NCI-H2029 (cell line): ENCODE measurements around the gene SPAG7.

Experiments
- DNase-seq: peaks from one replicate; lab custom pipeline; 2025; lab: John Stamatoyannopoulos, UW

SPAG7 gene

GRCh38 chr17:4974115-4974670 lies 6.6 kb upstream of the SPAG7 start:
- DNase-seq = no peak

GRCh38 chr17:4973256-4974114 lies 5.9 kb upstream of the SPAG7 start:
- DNase-seq = no peak

GRCh38 chr17:4972752-4973151 lies 5.1 kb upstream of the SPAG7 start:
- DNase-seq = no peak

GRCh38 chr17:4972322-4972721 lies 4.7 kb upstream of the SPAG7 start:
- DNase-seq = no peak

- DNase-seq = no peak
Observed at GRCh38 chr17:4971826-4972225, 4.2 kb upstream of the SPAG7 start.

GRCh38 chr17:4970273-4970672 lies 2.7 kb upstream of the SPAG7 start:
- no peak for DNase-seq

- DNase-seq = no peak
Observed at GRCh38 chr17:4969551-4970173, 2.0 kb upstream of the SPAG7 start.

GRCh38 chr17:4969047-4969550 lies 1.5 kb upstream of the SPAG7 start:
- no peak for DNase-seq

- no peak for DNase-seq
Observed at GRCh38 chr17:4968486-4969046, 949 bp upstream of the SPAG7 start.

- peak; percentile 90 for DNase-seq
Observed at GRCh38 chr17:4966844-4967538, 626 bp downstream of the SPAG7 start.

- no peak for DNase-seq
Observed at GRCh38 chr17:4965311-4965986, 2.2 kb downstream of the SPAG7 start.

GRCh38 chr17:4960279-4960922 lies 7.2 kb downstream of the SPAG7 start:
- no peak for DNase-seq

GRCh38 chr17:4959261-4959965 lies 8.2 kb downstream of the SPAG7 start:
- DNase-seq = no peak

GRCh38 chr17:4958102-4958501 lies 9.5 kb downstream of the SPAG7 start:
- DNase-seq = no peak

- DNase-seq = no peak
Observed at GRCh38 chr17:4956493-4957061, 11.0 kb downstream of the SPAG7 start.

GRCh38 chr17:4955091-4955490 lies 12.5 kb downstream of the SPAG7 start:
- no peak for DNase-seq

- no peak for DNase-seq
Observed at GRCh38 chr17:4953451-4953961, 14.1 kb downstream of the SPAG7 start.

GRCh38 chr17:4951486-4951885 lies 16.1 kb downstream of the SPAG7 start:
- DNase-seq = no peak

- peak; percentile 6 for DNase-seq
Observed at GRCh38 chr17:4950746-4951204, 16.8 kb downstream of the SPAG7 start, which contains the start of gene ENO3. ENO3 (plus strand) TSS chr17:4951119; CDS start chr17:4951830, 711 bp downstream.
